Kidney (tissue), 14 donors: Measurements from ENCODE around the gene SLC7A6OS. TPM values are rescaled to one million over a fixed set of nuclear protein-coding genes. Genes with fewer than 3 reads are reported as not detected.

Experiments
- DNase-seq, 5 donors: peaks; one replicate each; pipeline ENCODE4 v3.0.0-alpha.2; 2013 to 2020
- FAIRE-seq: peaks from 2 replicates; lab custom pipeline; 2012; peaks lifted over from hg19 to GRCh38; lab: Jason Lieb, UNC
- H3K27ac ChIP-seq, 2 donors: one replicate each; pipeline ENCODE4 v1.7.0; 2013; ENCODE audit warnings: low read depth in 2 of 2, low read length in 2 of 2, inconsistent platforms in 1 of 2
- H3K27me3 ChIP-seq: one replicate; pipeline ENCODE4 v1.7.1; 2013; ENCODE audit warnings: low read length, inconsistent platforms; ENCODE audit not compliant: control insufficient read depth, insufficient read depth
- H3K36me3 ChIP-seq, 3 donors: one replicate each; pipeline versions ENCODE4 v1.7.0 to v1.7.1; 2013; ENCODE audit warnings: low read length in 3 of 3, control low read depth in 1 of 3, inconsistent platforms in 1 of 3; ENCODE audit not compliant: insufficient read depth in 3 of 3, control insufficient read depth in 2 of 3
- H3K4me1 ChIP-seq, 3 donors: one replicate each; pipeline versions ENCODE4 v1.7.0 to v1.7.1; 2013; ENCODE audit warnings: low read length in 3 of 3, inconsistent platforms in 1 of 3, low read depth in 1 of 3; ENCODE audit not compliant: control insufficient read depth in 2 of 3, insufficient read depth in 2 of 3
- H3K4me3 ChIP-seq, 3 donors: one replicate each; pipeline versions ENCODE4 v1.7.0 to v1.8.1; 2013; ENCODE audit warnings: low read length in 3 of 3, control low read depth in 1 of 3, inconsistent platforms in 1 of 3
- H3K9ac ChIP-seq, 3 donors: one replicate each; pipeline versions ENCODE4 v1.7.0 to v1.7.1; 2013; ENCODE audit warnings: low read length in 3 of 3, control low read depth in 1 of 3, inconsistent platforms in 1 of 3
- H3K9me3 ChIP-seq, 3 donors: one replicate each; pipeline versions ENCODE4 v1.7.0 to v1.7.1; 2013; ENCODE audit warnings: low read length in 3 of 3, control low read depth in 1 of 3, inconsistent platforms in 1 of 3; ENCODE audit not compliant: control insufficient read depth in 2 of 3, insufficient read depth in 1 of 3
- CTCF ChIP-seq: IDR thresholded peaks from 3 replicates; pipeline ENCODE4 v1.5.1; 2012; ENCODE audit warnings: mild to moderate bottlenecking, moderate library complexity, borderline replicate concordance; ENCODE audit not compliant: insufficient read depth; ENCODE audit errors: extremely low read depth
- intact Hi-C: fragments of 100-400 bp; cut with DNase I; formaldehyde crosslinking; loops from one replicate; pipeline ENCODE4 v1.11.1; 2022
- polyA plus RNA-seq: library from polyadenylated mRNA; stranded (reverse); fragments of 350-450 nt; fragmentation: Illumina TruSeq; extraction: RNeasy Lipid Tissue Mini Kit (QIAGEN cat#74804); gene quantifications from one replicate; pipeline ENCODE4 v1.2.3, GENCODE V29; 2014; ENCODE audit warnings: low read depth, low replicate concordance; ENCODE audit not compliant: insufficient read depth
- total RNA-seq: library from RNA; stranded (reverse); fragmentation: NEBNext Ultra II Directional; extraction: Animal tissue kit (Norgen Biotek cat#: 25700); gene quantifications from one replicate; pipeline ENCODE4 v1.2.1, GENCODE V29; 2021
- donor health status: control.
- donor health status: control.
- donor health status: control.
- donor health status: control.
- donor health status: control.
- donor health status: DM: yes; HTN: yes; CAD: no.
- donor health status: Normal renal cell carcinoma (clear cell type).

SLC7A6OS gene
- total and polyA plus RNA-seq, 2 donors from 2014 or later, result 9.2 to 20.3 TPM

- Histone ChIP-seq H3K4me3 (no peak overlapping the region), H3K27ac (no peak overlapping the region), H3K27me3 (no peaks in the 10 kb centered on the region), H3K9me3 (no peaks in the 10 kb centered on the region), H3K4me1 (no peaks in the 10 kb centered on the region), H3K9ac (no peak overlapping the region), H3K36me3 (peaks cover 0 to 32% (median 32%) of the 10 kb centered on the region in 3 donors)
- intact Hi-C loops, result no loop called here
- no peak for TF ChIP-seq CTCF
- DNase-seq (peak in 1 of 5 donors; percentile 13), FAIRE-seq (no peak)
Measured at GRCh38 chr16:68347605-68348004, 36.9 kb upstream of the SLC7A6OS start.

- no peak overlapping the region for H3K27ac ChIP-seq
- H3K27me3 ChIP-seq, result no peaks in the 10 kb centered on the region
- intact Hi-C loops, result no loop called here
- no peak for TF ChIP-seq CTCF
- no peaks in the 10 kb centered on the region for H3K4me1 ChIP-seq
- FAIRE-seq (no peak), DNase-seq (peak in 1 of 5 donors; percentile 37)
- H3K9me3 ChIP-seq, result no peaks in the 10 kb centered on the region
- H3K9ac ChIP-seq, result no peak overlapping the region
- H3K36me3 ChIP-seq, result peaks cover 0 to 30% (median 29%) of the 10 kb centered on the region in 3 donors
- H3K4me3 ChIP-seq, result no peak overlapping the region
Measured at GRCh38 chr16:68346892-68347480, 36.2 kb upstream of the SLC7A6OS start.

- no peak for TF ChIP-seq CTCF
- H3K27me3 ChIP-seq, result no peaks in the 10 kb centered on the region
- no peak overlapping the region for H3K4me3 ChIP-seq
- peaks cover 0 to 25% (median 24%) of the 10 kb centered on the region in 3 donors for H3K36me3 ChIP-seq
- intact Hi-C loops, result no loop called here
- no peak overlapping the region for H3K9ac ChIP-seq
- no peaks in the 10 kb centered on the region for H3K4me1 ChIP-seq
- FAIRE-seq, result no peak
- DNase-seq, result peak in 1 of 5 donors; percentile 51
- no peak overlapping the region for H3K27ac ChIP-seq
- no peaks in the 10 kb centered on the region for H3K9me3 ChIP-seq
Measured at GRCh38 chr16:68345958-68346635, 35.4 kb upstream of the SLC7A6OS start.
